NCI-H526 treated with DMSO at 0.1 percent for 48 hours (cell line): ENCODE data around the gene NHP2.
A peak's percentile ranks its signal among the peaks of the same experiment; 100 is the strongest.

Experiments used
- DNase-seq: peaks from one replicate; lab custom pipeline; 2025; lab: John Stamatoyannopoulos, UW

NHP2 gene

GRCh38 chr5:178114325-178115135 lies 39.2 kb downstream of the NHP2 start:
- DNase-seq: no peak

GRCh38 chr5:178113841-178114324 lies 39.8 kb downstream of the NHP2 start:
- DNase-seq: no peak

- DNase-seq: no peak
These were observed 40.4 kb downstream of the NHP2 start, which contains the start of gene N4BP3 for GRCh38 chr5:178113141-178113787. N4BP3 (plus strand) TSS chr5:178113532; CDS start chr5:178119584, 6,052 bp downstream.

- DNase-seq: no peak
These were observed 41.1 kb downstream of the NHP2 start for GRCh38 chr5:178112545-178112944.

GRCh38 chr5:178111925-178112324 lies 41.8 kb downstream of the NHP2 start:
- DNase-seq: peak; percentile 7

- DNase-seq: no peak
These were observed 43.2 kb downstream of the NHP2 start for GRCh38 chr5:178110511-178110910.

GRCh38 chr5:178108966-178109365 lies 44.7 kb downstream of the NHP2 start:
- no peak for DNase-seq

GRCh38 chr5:178108446-178108845 lies 45.2 kb downstream of the NHP2 start:
- DNase-seq: no peak

- no peak for DNase-seq
These were observed 45.9 kb downstream of the NHP2 start for GRCh38 chr5:178107756-178108310.

GRCh38 chr5:178106556-178107239 lies 47.0 kb downstream of the NHP2 start:
- DNase-seq: no peak

- DNase-seq: no peak
These were observed 47.6 kb downstream of the NHP2 start for GRCh38 chr5:178106086-178106485.

GRCh38 chr5:178104492-178104891 lies 49.2 kb downstream of the NHP2 start:
- DNase-seq: no peak

GRCh38 chr5:178103612-178104011 lies 50.1 kb downstream of the NHP2 start:
- no peak for DNase-seq
